GM12878 (cell line): Measurements from ENCODE around the gene MYO10. TPM values are rescaled to one million over a fixed set of nuclear protein-coding genes. Genes with fewer than 3 reads are reported as not detected.

Experiments used
- ATF2 ChIP-seq: IDR thresholded peaks from 2 replicates; pipeline ENCODE4 v1.6.1; 2012; ENCODE audit warnings: low read length, inconsistent platforms
- BCL11A ChIP-seq: IDR thresholded peaks from 2 replicates; pipeline ENCODE4 v1.6.1; 2011; ENCODE audit warnings: low read depth, low read length
- CEBPB ChIP-seq, 2 experiments: fragments of 150-350 bp in 1 of 2; IDR thresholded peaks; 2 replicates each; pipeline ENCODE4 v1.6.1; 2012 to 2014; ENCODE audit warnings: low read depth in 2 of 2, low read length in 2 of 2, borderline replicate concordance in 1 of 2, inconsistent platforms in 1 of 2
- CREB1 ChIP-seq: IDR thresholded peaks from 2 replicates; pipeline ENCODE4 v1.6.1; 2012; ENCODE audit warnings: low read depth, mild to moderate bottlenecking, inconsistent platforms
- FOXK2 ChIP-seq: fragments of 450-650 bp; IDR thresholded peaks from 2 replicates; pipeline ENCODE4 v1.6.1; 2017; ENCODE audit warnings: mild to moderate bottlenecking, moderate library complexity
- GABPA ChIP-seq: IDR thresholded peaks from 2 replicates; pipeline ENCODE4 v1.6.1; 2014; ENCODE audit warnings: antibody characterized with exemption, low read depth, mild to moderate bottlenecking, inconsistent platforms
- JUND ChIP-seq: IDR thresholded peaks from 2 replicates; pipeline ENCODE4 v1.6.1; 2012; ENCODE audit warnings: low read depth, mild to moderate bottlenecking, low read length, improper control_type of control experiment, moderate library complexity
- NFIC ChIP-seq: IDR thresholded peaks from 2 replicates; pipeline ENCODE4 v1.6.1; 2012; ENCODE audit warnings: low read depth, mild to moderate bottlenecking, inconsistent platforms, low read length, moderate library complexity
- NFXL1 ChIP-seq: fragments of 450-650 bp; IDR thresholded peaks from 2 replicates; pipeline ENCODE4 v1.6.1; 2017; ENCODE audit warnings: antibody characterized with exemption, mild to moderate bottlenecking, borderline replicate concordance
- NR2F1 ChIP-seq: fragments of 450-650 bp; conservative IDR thresholded peaks from 2 replicates; pipeline ENCODE4 v1.6.1; 2017; ENCODE audit warnings: mild to moderate bottlenecking
- PAX5 ChIP-seq: IDR thresholded peaks from 2 replicates; pipeline ENCODE4 v1.6.1; 2011; ENCODE audit warnings: low read depth, low read length, borderline replicate concordance
- RELA ChIP-seq: fragments of 450-650 bp; IDR thresholded peaks from 2 replicates; pipeline ENCODE4 v1.8.0; 2014; ENCODE audit warnings: borderline replicate concordance; ENCODE audit not compliant: partially characterized antibody
- RELB ChIP-seq: fragments of 450-650 bp; IDR thresholded peaks from 2 replicates; pipeline ENCODE4 v1.6.1; 2017; ENCODE audit warnings: low read depth, mild to moderate bottlenecking, moderate library complexity
- RUNX3 ChIP-seq: IDR thresholded peaks from 2 replicates; pipeline ENCODE4 v1.6.1; 2012; ENCODE audit warnings: low read length, inconsistent platforms
- SKIL ChIP-seq: fragments of 450-650 bp; IDR thresholded peaks from 2 replicates; pipeline ENCODE4 v1.6.1; 2017; ENCODE audit warnings: mild to moderate bottlenecking, low read depth, inconsistent platforms; ENCODE audit not compliant: poor library complexity, severe bottlenecking
- SMC3 ChIP-seq: IDR thresholded peaks from 2 replicates; pipeline ENCODE4 v1.6.1; 2011; ENCODE audit warnings: low read length, improper control_type of control experiment, borderline replicate concordance
- SREBF1 ChIP-seq: IDR thresholded peaks from 2 replicates; pipeline ENCODE4 v1.6.1; 2012; ENCODE audit warnings: mild to moderate bottlenecking, low read length
- SUPT20H ChIP-seq: IDR thresholded peaks from 2 replicates; pipeline ENCODE4 v1.6.1; 2011; ENCODE audit warnings: low read depth, mild to moderate bottlenecking, low read length, moderate library complexity, borderline replicate concordance; ENCODE audit not compliant: control insufficient read depth
- USF1 ChIP-seq: IDR thresholded peaks from 2 replicates; pipeline ENCODE4 v1.6.1; 2011; ENCODE audit warnings: borderline replicate concordance, low read depth, mild to moderate bottlenecking, moderate library complexity, mixed read lengths, low read length; ENCODE audit not compliant: insufficient read depth; ENCODE audit errors: extremely low read length
- ZBED1 ChIP-seq: IDR thresholded peaks from 2 replicates; pipeline ENCODE4 v1.6.1; 2016; ENCODE audit warnings: borderline replicate concordance
- ZBTB33 ChIP-seq: fragments of 450-650 bp; IDR thresholded peaks from 2 replicates; pipeline ENCODE4 v1.6.1; 2017; ENCODE audit warnings: mild to moderate bottlenecking
- polyA plus RNA-seq, 11 experiments: library from polyadenylated mRNA; depleted of rRNA in 4 of 11; unstranded in 6 of 11; stranded (reverse) in 5 of 11; fragments of >200 nt; fragmentation: Nextera tagmentation in 4 of 11; fragmentation: Illumina TruSeq in 1 of 11; extraction: Ambion mirVana in 4 of 11; extraction: Trizol in 1 of 11; gene quantifications; 1 replicate in 1 of 11; 2 replicates in 10 of 11; pipeline versions ENCODE4 v1.2.1 to v1.2.3, GENCODE V29; 2011 to 2016; ENCODE audit warnings: inconsistent platforms in 2 of 11, missing spikeins in 2 of 11, low read depth in 1 of 11
- total RNA-seq, 4 experiments: library from RNA; depleted of rRNA in 3 of 4; stranded (reverse); fragments of >200 nt in 3 of 4; fragmentation: Illumina TruSeq in 1 of 4; extraction: Trizol in 1 of 4; gene quantifications; 2 replicates each; pipeline versions ENCODE4 v1.2.1 to v1.2.3, GENCODE V29; 2013 to 2021

MYO10 gene
- total and polyA plus RNA-seq, 10 of the 15 experiments (the other 5 are each of a cell fraction or from before 2014, with no cell fraction given) = 0.02 to 0.77 (median 0.17) TPM

- TF ChIP-seq ATF2 = peak; percentile 78
- peak; percentile 80 for TF ChIP-seq NFIC
- 0 out of 2 replicates have a peak, but pooled peaks have one; percentile 40 for TF ChIP-seq JUND
- no peak for TF ChIP-seq SMC3
- TF ChIP-seq SUPT20H = no peak
- peak; percentile 98 for TF ChIP-seq ZBED1
- TF ChIP-seq PAX5 = peak; percentile 74; the same call in 1 of the 2 replicates
- TF ChIP-seq RELA = no peak
- TF ChIP-seq RUNX3 = peak; percentile 84
- TF ChIP-seq FOXK2 = no peak
- no peak for TF ChIP-seq USF1
- no peak for TF ChIP-seq NFXL1
- TF ChIP-seq SREBF1 = no peak
- TF ChIP-seq CEBPB (IDR thresholded peaks at IDR 0.05; ENCODE audit: borderline replicate concordance in 1 of 2, low read depth in 2 of 2, low read length in 2 of 2) = no peak
- 0 out of 2 replicates have a peak, but pooled peaks have one; percentile 39 for TF ChIP-seq CREB1
- TF ChIP-seq GABPA = no peak
- 0 out of 2 replicates have a peak, but pooled peaks have one; percentile 26 for TF ChIP-seq NR2F1
- no peak for TF ChIP-seq ZBTB33
- TF ChIP-seq SKIL = peak; percentile 71
- TF ChIP-seq RELB = no peak
- TF ChIP-seq BCL11A = peak; percentile 83
Observed at GRCh38 chr5:16784843-16785791, 151.0 kb downstream of the MYO10 start (continued).
